Epithelial cell of prostate (primary cell): Measurements from ENCODE around the gene LITAF.
"Not testable (repeated sequence)": the region's sequence is repeated elsewhere in the genome, so short reads cannot be mapped to it uniquely, and the experiment has no call there.

Experiments used
- DNase-seq: peaks from one replicate; pipeline ENCODE4 v3.0.0-alpha.2; 2011; ENCODE audit warnings: low read depth, low spot score
- H3K27ac ChIP-seq: fragments of 450-650 bp; 2 replicates; pipeline ENCODE4 v1.5.1; 2017; ENCODE audit warnings: mild to moderate bottlenecking

The LITAF gene

GRCh38 chr16:11530171-11530940, 56.4 kb downstream of the LITAF start:
- no peak for DNase-seq
- no peak overlapping the region for H3K27ac ChIP-seq

- no peak for DNase-seq
- H3K27ac ChIP-seq = no peak overlapping the region
Observed at GRCh38 chr16:11529285-11529684, 57.4 kb downstream of the LITAF start.

DNA sequence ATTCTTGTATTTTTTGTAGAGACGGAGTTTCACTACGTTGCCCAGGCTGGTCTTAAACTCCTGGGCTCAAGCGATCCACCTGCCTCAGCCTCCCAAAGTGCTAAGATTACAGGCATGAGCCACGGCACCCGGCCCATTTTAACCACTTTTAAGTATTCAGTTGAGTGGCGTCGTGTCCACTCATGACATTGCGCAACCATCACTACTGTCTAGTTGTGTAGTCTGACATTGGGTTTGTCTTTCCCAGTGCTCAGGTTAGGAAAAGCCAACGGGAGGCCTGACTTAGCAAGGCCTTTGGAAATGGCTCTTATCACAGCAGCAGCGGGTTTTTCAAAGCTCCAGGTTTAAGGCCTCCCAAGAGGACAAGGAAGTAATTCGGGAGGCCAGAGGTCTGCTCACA, 58.7 kb downstream of the LITAF start:
- H3K27ac ChIP-seq = no peak overlapping the region
- no peak for DNase-seq

GRCh38 chr16:11526655-11527350, 59.9 kb downstream of the LITAF start:
- DNase-seq = no peak
- no peak overlapping the region for H3K27ac ChIP-seq

DNA sequence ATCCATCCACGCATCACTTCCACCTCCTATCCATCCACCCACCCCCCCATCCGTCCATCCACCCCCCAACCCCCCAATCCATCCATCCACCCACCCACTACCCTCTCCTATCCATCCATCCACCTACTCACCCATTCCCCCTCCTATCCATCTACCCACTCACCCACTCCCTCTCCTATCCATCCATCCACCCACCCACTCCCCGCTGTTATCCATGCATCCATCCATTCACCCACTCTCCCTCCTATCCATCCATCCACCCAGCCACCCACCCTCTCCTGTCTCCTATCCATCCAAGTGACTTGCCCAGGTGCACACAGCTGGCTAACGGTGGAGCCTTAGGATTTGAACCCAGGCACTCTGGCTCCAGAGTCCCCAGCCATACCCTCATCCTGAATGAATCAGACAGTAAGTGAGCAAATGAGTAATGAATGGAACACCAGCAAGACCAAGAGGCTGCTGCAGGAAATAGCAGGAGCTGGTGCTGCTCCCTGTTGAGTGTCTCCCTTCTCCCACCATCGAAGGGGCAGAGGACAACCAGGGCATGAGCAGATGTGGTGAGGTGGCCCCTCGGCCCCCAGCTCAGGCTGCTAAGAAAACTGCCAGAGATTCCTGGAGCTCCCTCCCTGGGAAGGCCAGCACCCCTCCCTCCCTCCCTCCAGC, 62.5 kb downstream of the LITAF start:
- DNase-seq = no peak
- no peak overlapping the region for H3K27ac ChIP-seq

DNA sequence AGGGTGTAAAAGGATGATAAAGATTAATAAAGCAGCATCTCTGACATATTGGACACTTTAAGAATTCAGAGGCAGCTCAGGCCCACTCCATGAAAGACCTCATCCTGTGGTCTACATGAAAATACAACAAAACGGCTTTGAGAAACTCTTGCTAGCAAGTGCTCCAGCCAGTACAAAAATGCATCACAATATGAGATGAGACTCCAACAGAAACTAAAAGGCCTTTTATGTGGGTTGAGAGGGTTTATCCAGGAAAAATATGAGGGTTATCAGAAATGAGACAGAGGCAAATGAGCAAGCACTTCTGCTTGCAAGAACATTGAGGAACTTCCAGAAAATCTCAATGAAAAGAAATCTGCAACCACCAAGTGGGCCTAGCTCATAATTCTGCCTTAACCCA, 65.7 kb downstream of the LITAF start:
- DNase-seq = no peak
- H3K27ac ChIP-seq = no peak overlapping the region

DNA sequence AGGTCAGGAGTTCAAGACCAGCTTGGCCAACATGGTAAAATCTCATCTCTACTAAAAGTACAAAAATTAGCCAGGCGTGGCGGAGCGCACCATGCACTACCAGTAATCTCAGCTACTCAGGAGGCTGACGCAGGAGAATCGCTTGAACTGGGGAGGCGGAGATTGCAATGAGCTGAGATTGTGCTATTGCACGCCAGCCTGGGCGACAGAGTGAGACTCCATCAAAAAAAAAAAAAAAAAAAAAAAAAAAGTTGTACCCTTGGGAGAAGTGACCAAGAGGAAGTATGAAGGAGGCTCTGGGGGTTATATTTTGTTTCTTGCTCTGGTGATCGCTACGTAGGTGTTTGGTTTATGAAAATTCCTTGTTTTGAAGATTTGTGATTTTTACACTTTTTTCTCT, 66.3 kb downstream of the LITAF start:
- no peak for DNase-seq
- no peak overlapping the region for H3K27ac ChIP-seq

DNA sequence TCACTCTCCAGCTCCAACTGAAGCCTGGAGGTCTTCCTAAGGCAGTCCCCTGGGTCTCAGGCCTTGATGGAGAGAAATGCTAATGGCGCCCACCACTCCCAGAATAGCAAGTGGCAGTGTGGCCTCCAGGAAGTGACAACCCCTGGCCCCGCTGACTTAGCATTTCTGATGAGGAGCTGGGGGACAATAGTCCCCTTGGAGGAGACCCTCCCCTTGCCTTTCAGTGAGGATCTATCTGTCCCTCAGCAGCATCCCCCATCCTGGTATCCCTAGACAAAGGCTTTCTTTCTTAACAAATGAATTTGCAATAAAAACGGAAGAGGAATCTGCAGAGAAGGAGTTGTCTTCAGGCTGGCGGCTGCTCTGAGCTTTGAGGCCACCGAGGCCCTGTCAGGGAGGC, 68.8 kb downstream of the LITAF start:
- H3K27ac ChIP-seq = no peak overlapping the region
- DNase-seq = no peak

GRCh38 chr16:11515540-11516430, 70.9 kb downstream of the LITAF start:
- no peak overlapping the region for H3K27ac ChIP-seq
- DNase-seq = no peak

DNA sequence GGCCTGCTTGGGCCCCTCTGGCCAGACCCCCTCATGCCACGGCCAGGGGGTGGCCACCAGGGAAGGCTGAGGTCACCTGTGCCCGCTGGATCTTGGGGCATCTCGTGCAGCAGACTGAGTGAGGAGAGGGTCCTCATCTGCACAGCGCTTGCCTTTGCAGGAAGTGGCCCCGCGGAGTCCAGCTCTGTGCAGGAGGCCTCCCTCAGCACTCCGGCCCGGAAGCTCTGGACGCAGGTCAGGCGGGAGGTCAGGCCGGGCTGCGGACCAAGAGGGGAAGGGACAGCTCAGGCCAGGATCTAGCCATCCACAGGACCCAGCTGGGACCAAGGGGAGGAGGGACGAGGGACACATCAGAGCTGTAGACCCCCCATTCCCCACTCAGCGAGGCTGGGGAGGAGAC, 72.4 kb downstream of the LITAF start:
- no peak for DNase-seq
- no peak overlapping the region for H3K27ac ChIP-seq

- not testable (repeated sequence) for DNase-seq, H3K27ac ChIP-seq
Observed at GRCh38 chr16:11513366-11513765, 73.4 kb downstream of the LITAF start.

GRCh38 chr16:11511801-11512200, 74.9 kb downstream of the LITAF start:
- DNase-seq = no peak
- no peak overlapping the region for H3K27ac ChIP-seq

GRCh38 chr16:11511328-11511727, 75.4 kb downstream of the LITAF start:
- DNase-seq = no peak

GRCh38 chr16:11510178-11510973, 76.3 kb downstream of the LITAF start:
- DNase-seq = no peak
- H3K27ac ChIP-seq = no peak overlapping the region

More at GRCh38 chr16:11511328-11511727, 75.4 kb downstream of the LITAF start:
- no peak overlapping the region for H3K27ac ChIP-seq

- no peak overlapping the region for H3K27ac ChIP-seq
- DNase-seq = no peak
Observed at GRCh38 chr16:11507991-11508390, 78.7 kb downstream of the LITAF start.

- no peak overlapping the region for H3K27ac ChIP-seq
- DNase-seq = no peak
Observed at GRCh38 chr16:11507350-11507749, 79.4 kb downstream of the LITAF start.

DNA sequence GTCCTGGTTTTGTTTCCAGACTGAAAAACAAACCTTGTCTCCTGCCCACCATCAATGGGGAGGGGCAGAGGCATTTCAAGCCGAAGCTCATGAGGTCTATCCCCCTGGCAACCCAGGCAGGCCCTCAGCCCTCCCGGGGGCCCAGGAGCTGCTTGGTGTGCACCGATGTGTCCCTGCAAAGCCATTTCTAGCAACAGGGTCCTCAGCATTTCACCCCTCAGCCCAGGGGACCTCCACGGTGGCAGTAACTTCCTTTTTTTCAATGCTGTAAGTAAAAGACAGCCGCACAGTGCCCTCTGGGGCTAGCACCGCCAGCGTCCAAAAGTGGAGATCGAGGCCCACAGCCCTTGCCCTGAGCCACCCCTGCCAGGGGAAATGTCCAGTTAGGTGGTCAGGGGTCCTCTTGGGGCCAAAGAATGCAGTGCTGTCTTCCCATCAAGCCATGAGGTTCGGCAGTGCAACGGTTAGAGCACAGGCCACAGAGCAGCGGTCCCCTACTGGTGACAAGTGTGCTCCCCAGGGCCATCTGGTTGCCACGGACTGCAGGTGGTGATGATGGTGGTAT, 79.9 kb downstream of the LITAF start:
- DNase-seq = no peak
- no peak overlapping the region for H3K27ac ChIP-seq

- not testable (repeated sequence) for H3K27ac ChIP-seq, DNase-seq
Observed at GRCh38 chr16:11504261-11504660, 82.5 kb downstream of the LITAF start.

DNA sequence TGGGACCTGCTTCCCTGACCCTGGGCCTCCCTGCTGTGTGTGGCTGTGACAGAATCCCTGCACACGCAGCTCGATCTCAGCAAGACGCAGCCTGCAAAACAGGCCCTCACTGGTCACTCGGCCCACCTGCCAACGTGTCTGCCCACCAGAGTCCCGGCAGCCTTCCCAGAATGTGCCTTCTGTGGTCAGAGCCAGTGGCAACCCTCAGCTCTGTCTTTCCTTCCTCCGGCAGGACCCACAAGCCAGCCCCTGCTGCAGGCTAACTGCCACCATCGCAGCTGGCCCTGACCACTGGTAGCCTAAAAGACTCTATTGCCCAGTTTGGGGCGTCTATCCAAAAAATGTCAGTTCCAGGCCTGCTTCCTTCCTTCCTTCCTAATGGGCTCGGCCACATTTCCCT, 83.2 kb downstream of the LITAF start:
- no peak for DNase-seq
- no peak overlapping the region for H3K27ac ChIP-seq
